OCI-LY3 (cell line): ENCODE measurements around the gene RAET1E.
"Not testable (repeated sequence)": the region's sequence is repeated elsewhere in the genome, so short reads cannot be mapped to it uniquely, and the experiment has no call there.

Experiments
- CTCF ChIP-seq: fragments of 200-600, 300-600 bp; sonication (generic); IDR thresholded peaks from 2 replicates; pipeline ENCODE4 v1.5.1; 2014; ENCODE audit warnings: antibody characterized with exemption, low read length, low read depth
- EZH2phosphoT487 ChIP-seq: fragments of 200-600 bp; shearing (Covaris generic); IDR thresholded peaks from 2 replicates; pipeline ENCODE4 v1.6.1; 2018; ENCODE audit warnings: antibody characterized with exemption, mixed run types, low read depth

GRCh38 chr6:149938013-149938570, 40.2 kb upstream of the RAET1E start:
- not testable (repeated sequence) for TF ChIP-seq CTCF, EZH2phosphoT487
